NCI-H1930 (cell line): Measurements from ENCODE around the gene PHF14.
"Not testable (repeated sequence)": the region's sequence is repeated elsewhere in the genome, so short reads cannot be mapped to it uniquely, and the experiment has no call there.

Experiments
- DNase-seq, 2 experiments: peaks; one replicate each; lab custom pipeline; 2025; lab: John Stamatoyannopoulos, UW

PHF14 gene

DNA sequence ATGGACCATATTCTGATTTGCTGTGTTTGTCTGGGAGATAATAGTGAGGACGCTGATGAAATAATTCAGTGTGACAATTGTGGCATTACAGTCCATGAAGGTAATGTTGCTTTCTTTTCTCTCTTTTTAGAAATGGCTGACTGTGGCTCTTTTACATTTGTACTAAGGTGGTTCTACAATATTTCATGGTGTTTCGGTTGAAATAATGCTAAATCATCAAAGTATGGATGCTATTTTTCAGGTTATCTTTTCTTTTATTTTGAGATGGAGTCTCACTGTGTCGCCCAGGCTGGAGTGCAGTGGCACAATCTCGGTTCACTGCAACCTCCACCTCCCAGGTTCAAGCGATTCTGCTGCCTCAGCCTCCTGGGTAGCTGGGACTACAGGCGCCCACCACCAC, 17.1 kb downstream of the PHF14 start:
- DNase-seq, result not testable (repeated sequence)

DNA sequence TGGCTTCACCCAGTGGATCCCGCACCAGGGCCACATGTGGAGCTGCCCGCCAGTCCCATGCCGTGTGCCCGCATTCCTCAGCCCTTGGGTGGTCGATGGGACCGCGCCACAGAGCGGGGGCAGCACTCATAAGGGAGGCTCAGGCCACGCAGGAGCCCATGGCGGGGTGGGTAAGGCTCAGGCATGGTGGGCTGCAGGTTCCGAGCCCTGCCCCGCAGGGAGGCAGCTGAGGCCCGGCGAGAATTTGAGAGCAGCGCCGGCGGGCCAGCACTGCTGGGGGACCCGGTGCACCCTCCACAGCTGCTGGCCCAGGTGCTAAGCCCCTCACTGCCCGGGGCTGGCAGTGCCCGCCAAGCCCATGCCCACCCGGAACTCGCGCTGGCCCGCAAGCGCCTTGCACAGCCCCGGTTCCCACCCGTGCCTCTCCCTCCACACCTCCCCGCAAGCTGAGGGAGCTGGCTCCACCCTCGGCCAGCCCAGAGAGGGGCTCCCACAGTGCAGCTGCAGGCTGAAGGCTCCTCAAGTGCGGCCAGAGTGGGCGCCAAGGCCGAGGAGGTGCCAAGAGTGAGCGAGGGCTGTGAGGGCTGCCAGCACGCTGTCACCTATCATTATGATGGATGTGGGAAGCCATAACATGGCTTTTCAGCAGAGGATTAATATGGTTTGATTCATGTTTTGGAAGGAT, 22.0 kb downstream of the PHF14 start:
- not testable (repeated sequence) for DNase-seq

- no peak for DNase-seq
These were observed 25.5 kb downstream of the PHF14 start for GRCh38 chr7:10998996-10999757.

- DNase-seq, result no peak
These were observed 31.5 kb downstream of the PHF14 start for GRCh38 chr7:11005202-11005601.

DNA sequence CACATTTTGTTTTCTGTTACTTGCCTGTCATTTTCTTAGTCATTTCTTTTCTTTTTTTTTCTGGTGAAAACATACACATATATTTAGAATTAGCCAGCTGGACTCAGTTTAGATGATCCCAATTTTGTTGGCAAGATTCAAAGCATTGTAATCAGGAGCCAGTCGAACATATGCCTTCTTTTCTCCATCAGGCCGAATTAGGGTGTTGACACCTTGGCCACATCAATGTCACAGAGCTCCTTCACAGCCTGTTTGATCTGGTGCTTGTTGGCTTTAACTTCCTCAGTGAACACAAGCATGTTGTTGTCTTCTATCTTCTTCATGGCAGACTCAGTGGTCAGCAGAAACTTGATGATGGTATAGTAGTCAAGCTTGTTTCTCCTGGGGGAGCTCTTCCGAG, 32.6 kb downstream of the PHF14 start:
- DNase-seq, result no peak

- no peak for DNase-seq
These were observed 36.0 kb downstream of the PHF14 start for GRCh38 chr7:11009631-11010030.

- no peak for DNase-seq
These were observed 47.8 kb downstream of the PHF14 start for GRCh38 chr7:11021468-11021867.

GRCh38 chr7:11026452-11027359, 53.0 kb downstream of the PHF14 start:
- DNase-seq, result peak; percentile 14 to 22

DNA sequence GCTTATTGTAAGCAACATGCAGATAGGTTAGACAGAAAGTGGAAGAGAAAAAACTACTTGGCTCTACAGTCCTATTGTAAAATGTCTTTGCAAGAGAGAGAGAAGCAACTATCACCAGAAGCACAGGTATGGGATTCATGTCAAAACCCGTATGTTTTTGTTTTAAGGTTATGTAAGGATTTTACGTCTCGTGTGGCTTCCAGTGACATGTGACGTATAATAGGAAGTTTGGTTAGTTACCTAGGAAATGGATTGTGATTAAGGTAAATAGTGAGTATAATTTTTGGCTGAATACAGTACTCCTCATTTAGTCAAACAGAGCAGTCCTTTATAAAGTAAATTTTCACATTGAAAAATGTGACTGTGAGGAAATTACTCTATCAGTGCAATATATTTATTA, 62.0 kb downstream of the PHF14 start:
- no peak for DNase-seq

DNA sequence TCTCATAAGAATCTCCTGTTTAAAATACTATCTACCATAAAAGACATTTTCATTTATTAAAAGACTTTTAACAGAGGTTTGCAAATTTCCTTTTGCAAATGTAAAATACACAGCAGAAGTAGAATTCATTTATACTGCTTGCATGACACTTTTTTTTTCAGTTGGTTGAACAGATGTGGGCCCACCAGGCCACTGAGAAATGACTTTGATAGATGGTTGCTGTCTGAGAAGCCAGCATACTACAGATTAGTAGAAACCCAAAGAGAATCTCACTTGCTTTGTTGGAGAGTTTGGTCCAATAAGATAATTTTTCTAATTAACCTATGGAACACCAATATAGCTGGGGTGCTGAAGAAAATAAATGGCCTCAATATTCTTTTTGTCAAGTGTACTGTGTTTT, 66.3 kb downstream of the PHF14 start:
- no peak for DNase-seq

DNA sequence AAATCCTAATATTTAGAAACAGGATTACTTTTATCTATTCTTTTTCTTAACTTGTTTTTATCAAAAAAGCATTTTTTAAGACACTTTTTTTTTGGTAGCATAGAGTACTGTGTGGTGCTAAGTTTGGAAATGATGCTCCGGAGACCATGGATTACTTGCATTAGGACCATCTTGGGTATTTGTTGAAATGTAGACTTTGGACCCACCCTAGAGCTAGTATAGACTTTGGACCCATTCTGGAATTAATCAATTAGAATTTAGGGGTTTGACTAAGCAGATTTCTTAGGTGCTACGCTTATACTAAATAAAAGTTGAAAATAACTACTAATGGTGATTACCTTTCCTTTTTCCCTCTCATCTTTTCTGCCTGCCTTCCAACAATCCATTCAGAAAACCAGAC, 80.4 kb downstream of the PHF14 start:
- no peak for DNase-seq

DNA sequence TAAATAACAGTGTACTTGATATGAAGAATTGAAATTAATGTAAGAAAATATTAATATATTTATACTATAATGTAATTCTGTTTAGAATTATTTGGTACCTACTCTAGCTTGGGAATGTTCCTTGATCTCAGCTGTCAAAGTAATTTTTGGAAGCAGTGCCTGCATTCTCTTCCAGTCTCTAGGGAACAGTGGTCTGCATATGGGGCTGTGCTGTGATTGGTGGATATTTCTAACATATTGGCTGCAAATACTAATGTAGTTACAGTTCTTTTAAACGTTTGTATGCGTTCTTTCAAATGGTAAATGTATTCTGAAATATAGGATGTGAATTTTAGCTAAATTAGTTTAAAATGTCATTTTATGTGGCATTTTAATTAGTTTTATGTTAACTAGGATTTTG, 87.2 kb downstream of the PHF14 start:
- no peak for DNase-seq

DNA sequence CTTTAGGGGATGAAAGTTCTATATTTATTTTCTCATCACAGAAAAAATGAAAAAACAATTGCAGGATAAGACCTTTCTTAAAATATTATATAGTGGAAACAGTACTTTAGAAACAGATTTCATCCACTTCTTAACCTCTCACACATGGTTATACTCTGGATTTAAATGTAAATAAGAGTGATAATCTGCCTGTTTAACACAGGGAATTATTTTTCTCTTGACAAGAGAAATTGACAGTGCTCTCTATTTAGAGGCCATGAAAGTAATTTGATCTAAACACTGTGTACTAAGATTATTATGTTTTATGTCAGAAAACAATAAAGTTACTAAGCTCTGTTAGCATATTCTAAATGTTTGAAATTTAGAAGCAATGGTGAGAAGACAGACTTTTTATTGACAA, 88.4 kb downstream of the PHF14 start:
- DNase-seq, result no peak

GRCh38 chr7:11069591-11069990, 95.9 kb downstream of the PHF14 start:
- DNase-seq, result no peak

DNA sequence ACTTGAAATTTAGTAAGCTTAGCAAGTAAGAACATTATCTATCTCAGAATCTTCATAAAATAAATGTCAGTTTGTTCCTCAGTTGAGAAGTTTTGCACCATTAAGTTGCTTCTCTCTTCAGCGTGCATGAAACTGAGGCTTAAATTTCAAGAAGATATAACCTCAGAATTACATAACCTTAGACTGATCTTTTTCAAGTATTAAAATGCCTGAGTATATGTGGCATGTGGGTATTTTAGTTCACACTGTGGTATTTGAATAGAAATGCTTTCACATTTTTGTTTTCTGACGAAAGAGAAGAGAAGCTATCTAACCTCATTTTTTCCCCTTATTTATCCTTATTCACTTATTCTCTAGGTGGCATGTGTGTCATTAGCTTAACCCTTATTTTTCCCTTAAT, 104.1 kb downstream of the PHF14 start:
- DNase-seq, result no peak

GRCh38 chr7:11078247-11078834, 104.7 kb downstream of the PHF14 start:
- DNase-seq, result no peak

- no peak for DNase-seq
These were observed 106.2 kb downstream of the PHF14 start for GRCh38 chr7:11079907-11080306.

DNA sequence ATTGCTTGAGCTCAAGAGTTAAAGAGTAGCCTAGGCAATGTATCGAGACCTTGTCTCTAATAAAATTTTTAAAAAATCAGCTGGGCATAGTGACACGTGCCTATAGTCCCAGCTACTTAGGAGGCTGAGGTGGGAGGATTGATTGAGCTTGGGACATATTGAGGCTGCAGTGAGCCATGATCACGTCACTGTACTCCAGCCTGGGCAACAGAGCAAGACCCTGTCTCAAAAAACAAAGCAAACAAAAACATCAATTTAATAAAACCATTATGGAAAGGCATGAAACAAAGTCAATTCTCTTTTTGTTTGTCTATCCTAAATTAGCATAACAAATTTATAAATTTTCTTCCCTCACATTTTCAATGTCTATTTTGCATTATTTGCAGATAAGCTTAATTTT, 108.4 kb downstream of the PHF14 start:
- no peak for DNase-seq

- no peak for DNase-seq
These were observed 109.0 kb downstream of the PHF14 start for GRCh38 chr7:11082552-11083213.

- no peak for DNase-seq
These were observed 109.5 kb downstream of the PHF14 start for GRCh38 chr7:11083214-11083568.

- no peak for DNase-seq
These were observed 130.9 kb downstream of the PHF14 start for GRCh38 chr7:11104578-11104977.

- DNase-seq, result no peak
These were observed 136.0 kb downstream of the PHF14 start for GRCh38 chr7:11109659-11110058.
